K562 (cell line): Measurements from ENCODE around the gene USP14. TPM values are rescaled to one million over a fixed set of nuclear protein-coding genes. Genes with fewer than 3 reads are reported as not detected.

ENCODE experiments used
- ATAC-seq: fragments of 200-7000 bp; cut with Tn5 transposase; 3 replicates; pipeline ENCODE4 v1.9.1; 2020; ENCODE audit warnings: moderate library complexity
- BruUV-seq: library from RNA; stranded (reverse); fragments of 400-500 nt; replicated peaks from 2 replicates; lab custom pipeline; 2021; lab: Mats Ljungman, UMichigan
- CTCF ChIA-PET: fragments of 300-600 bp; formaldehyde crosslinking; extraction: SDS; loops from one replicate; lab custom pipeline; 2021; ENCODE audit warnings: low intra/inter-chr PET ratio; lab: Yijun Ruan, JAX
- POLR2A ChIA-PET: fragments of 300-600, 350-650 bp; sonication (Branson Sonifier 250); formaldehyde crosslinking; extraction: SDS; loops from one replicate; lab custom pipeline; 2021; ENCODE audit warnings: antibody characterized with exemption, inconsistent platforms; lab: Yijun Ruan, JAX
- DNase-seq, 4 experiments: peaks; one replicate each; pipeline versions ENCODE4 v3.0.0 to v3.0.0-alpha.2; 2011 to 2018; ENCODE audit warnings: low spot score in 3 of 4, mixed read lengths in 3 of 4; ENCODE audit errors: extremely low read depth in 1 of 4
- FAIRE-seq: peaks from 2 replicates; lab custom pipeline; 2011; peaks lifted over from hg19 to GRCh38; lab: Jason Lieb, UNC
- H2AFZ ChIP-seq: 2 replicates; pipeline ENCODE4 v1.6.0; 2011; ENCODE audit warnings: low read depth, low read length, control low read depth, inconsistent platforms
- H3K27ac ChIP-seq: fragments of 200-600 bp; 3 replicates; pipeline ENCODE4 v1.8.0; 2011; ENCODE audit warnings: low read depth, mild to moderate bottlenecking, control low read depth, inconsistent platforms, low read length, moderate library complexity, mixed read lengths; ENCODE audit errors: extremely low read depth
- H3K27me3 ChIP-seq, 2 experiments: fragments of 300-600 bp in 1 of 2; 2 replicates in 1 of 2; 3 replicates in 1 of 2; pipeline versions ENCODE4 v1.6.0 to v1.8.0; 2011; ENCODE audit warnings: inconsistent platforms in 2 of 2, low read length in 2 of 2, mild to moderate bottlenecking in 1 of 2, mixed read lengths in 1 of 2, moderate library complexity in 1 of 2; ENCODE audit not compliant: control insufficient read depth in 2 of 2, insufficient read depth in 2 of 2
- H3K36me3 ChIP-seq: fragments of 300-600 bp; 3 replicates; pipeline ENCODE4 v1.8.0; 2011; ENCODE audit warnings: mild to moderate bottlenecking, low read length, inconsistent platforms; ENCODE audit not compliant: control insufficient read depth, insufficient read depth
- H3K4me1 ChIP-seq, 2 experiments: fragments of 200-600 bp in 1 of 2; replicated peaks in 1 of 2; 2 replicates in 1 of 2; 3 replicates in 1 of 2; pipeline versions ENCODE4 v1.5.1 to v1.8.0; 2011; ENCODE audit warnings: inconsistent platforms in 2 of 2, low read length in 2 of 2, mild to moderate bottlenecking in 1 of 2, mixed read lengths in 1 of 2, moderate library complexity in 1 of 2; ENCODE audit not compliant: control insufficient read depth in 2 of 2, insufficient read depth in 2 of 2
- H3K4me2 ChIP-seq: 2 replicates; pipeline ENCODE4 v1.6.1; 2011; ENCODE audit warnings: low read length, control low read depth, inconsistent platforms, mixed read lengths; ENCODE audit not compliant: insufficient read depth
- H3K4me3 ChIP-seq: fragments of 200-600 bp; sonication (generic), shearing (Covaris generic); 2 replicates; pipeline ENCODE4 v1.5.1; 2016; ENCODE audit warnings: control low read depth, inconsistent platforms
- H3K79me2 ChIP-seq: fragments of 200-600 bp; 3 replicates; pipeline ENCODE4 v1.8.0; 2011; ENCODE audit warnings: low read length, inconsistent platforms; ENCODE audit not compliant: control insufficient read depth, insufficient read depth
- H3K9ac ChIP-seq, 2 experiments: 2 replicates each; pipeline versions ENCODE4 v1.6.0 to v1.6.1; 2011; ENCODE audit warnings: low read depth in 2 of 2, low read length in 2 of 2, control low read depth in 1 of 2, inconsistent platforms in 1 of 2, mild to moderate bottlenecking in 1 of 2, mixed read lengths in 1 of 2; ENCODE audit not compliant: insufficient read depth in 1 of 2
- H3K9me1 ChIP-seq: one replicate; pipeline ENCODE4 v1.6.0; 2011; ENCODE audit warnings: inconsistent platforms, mild to moderate bottlenecking, low read length, moderate library complexity; ENCODE audit not compliant: control insufficient read depth, insufficient read depth
- H3K9me3 ChIP-seq: replicated peaks from 2 replicates; pipeline ENCODE4 v1.5.1; 2011; ENCODE audit warnings: low read depth, low read length, inconsistent platforms; ENCODE audit not compliant: control insufficient read depth, insufficient read depth
- H4K20me1 ChIP-seq: replicated peaks from 2 replicates; pipeline ENCODE4 v1.6.1; 2011; ENCODE audit warnings: low read length, inconsistent platforms, mixed read lengths; ENCODE audit not compliant: control insufficient read depth, insufficient read depth
- ATF6 ChIP-seq: sonication (generic); formaldehyde crosslinking; IDR thresholded peaks from 2 replicates; pipeline ENCODE4 v1.4.0; 2020; ENCODE audit warnings: mild to moderate bottlenecking, missing genetic modification reagents
- HBP1 ChIP-seq: fragments of 450-650 bp; formaldehyde crosslinking; IDR thresholded peaks from 2 replicates; pipeline ENCODE4 v1.4.0; 2022; ENCODE audit warnings: missing genetic modification characterization
- HDAC8 ChIP-seq: fragments of 450-650 bp; IDR thresholded peaks from 2 replicates; pipeline ENCODE4 v1.6.1; 2016; ENCODE audit warnings: mild to moderate bottlenecking, missing genetic modification characterization, moderate library complexity, missing compliant biosample characterization
- HDGF ChIP-seq: fragments of 450-650 bp; IDR thresholded peaks from 2 replicates; pipeline ENCODE4 v1.6.1; 2016
- RB1 ChIP-seq: fragments of 450-650 bp; IDR thresholded peaks from 2 replicates; pipeline ENCODE4 v1.6.1; 2017; ENCODE audit warnings: low read depth, mild to moderate bottlenecking
- RBM14 ChIP-seq: fragments of 200-400 bp; formaldehyde crosslinking; IDR thresholded peaks from 2 replicates; pipeline ENCODE4 v1.6.1; 2018; ENCODE audit warnings: low read depth, mild to moderate bottlenecking, low read length, moderate library complexity, borderline replicate concordance; ENCODE audit not compliant: insufficient read depth
- SMARCA4 ChIP-seq: fragments of 450-650 bp; IDR thresholded peaks from 2 replicates; pipeline ENCODE4 v1.6.1; 2016
- TFE3 ChIP-seq: fragments of 450-650 bp; formaldehyde crosslinking; IDR thresholded peaks from 2 replicates; pipeline ENCODE4 v1.4.0; 2020; ENCODE audit warnings: mild to moderate bottlenecking, mixed read lengths
- ZNF224 ChIP-seq: sonication (generic); formaldehyde crosslinking; IDR thresholded peaks from 2 replicates; pipeline ENCODE4 v1.8.0; 2022; ENCODE audit warnings: mild to moderate bottlenecking, missing genetic modification reagents
- ZNF316 ChIP-seq: fragments of 450-650 bp; IDR thresholded peaks from 2 replicates; pipeline ENCODE4 v1.6.1; 2016
- ZNF589 ChIP-seq: fragments of 200-800 bp; sonication (Bioruptor generic); IDR thresholded peaks from 2 replicates; pipeline ENCODE4 v1.6.1; 2016; ENCODE audit warnings: low read depth, missing genetic modification characterization, missing compliant biosample characterization
- WGBS: fragments of 100-300 bp; shearing (Covaris generic); methylation state at CpG from one replicate; pipeline ENCODE4 v1.1.6; 2016; ENCODE audit warnings: low coverage, mixed read lengths; ENCODE audit not compliant: insufficient coverage; ENCODE audit errors: missing lambda C conversion rate; 5-methylcytosine and 5-hydroxymethylcytosine counted together
- in situ Hi-C: fragments of 300-500 bp; cut with MboI; formaldehyde crosslinking; loops from 4 replicates; pipeline ENCODE4 v1.15.0; 2018; ENCODE audit warnings: inconsistent platforms, mixed read lengths
- intact Hi-C: fragments of 100-400 bp; cut with micrococcal nuclease; formaldehyde crosslinking; loops from 2 replicates; pipeline ENCODE4 v1.14.2; 2022
- polyA plus RNA-seq, 8 experiments: library from polyadenylated mRNA; depleted of rRNA in 4 of 8; stranded (reverse) in 5 of 8; unstranded in 3 of 8; fragments of >200 nt; fragmentation: Nextera tagmentation in 2 of 8; fragmentation: Illumina TruSeq in 1 of 8; extraction: Ambion mirVana in 2 of 8; extraction: Trizol in 1 of 8; gene quantifications; 2 replicates each; pipeline versions ENCODE4 v1.2.1 to v1.2.3, GENCODE V29; 2011 to 2014; ENCODE audit warnings: inconsistent platforms in 1 of 8, missing spikeins in 1 of 8
- total RNA-seq, 7 experiments: library from RNA; depleted of rRNA in 6 of 7; stranded (reverse); fragments of >200 nt in 6 of 7; fragmentation: Illumina TruSeq in 2 of 7; extraction: Trizol in 2 of 7; gene quantifications; 2 replicates each; pipeline versions ENCODE4 v1.2.1 to v1.2.3, GENCODE V29; 2011 to 2021; ENCODE audit warnings: low replicate concordance in 1 of 7
- TF ChIP-seq, protein P1 (sequence below): sonication (generic); formaldehyde crosslinking; IDR thresholded peaks from 2 replicates; pipeline ENCODE4 v1.8.0; 2023; ENCODE audit warnings: mild to moderate bottlenecking, missing genetic modification reagents
- TF ChIP-seq, protein P2 (sequence below): fragments of 450-650 bp; formaldehyde crosslinking; IDR thresholded peaks from 2 replicates; pipeline ENCODE4 v1.4.0; 2020; ENCODE audit warnings: mild to moderate bottlenecking

The USP14 gene
- total and polyA plus RNA-seq, 9 of the 15 experiments (the other 6 are each of a cell fraction or from before 2014, with no cell fraction given), result 18.7 to 129 (median 40.3) TPM

- POLR2A ChIA-PET, result interaction anchor here (0.7 to 3.8 kb wide), 5 partner anchors 12 to 550 kb away, joined by 3 to 23 read pairs (median 3); no protein-coding TSS in a partner anchor
- BruUV-seq, result TSS peak; percentile 53
- no peak for TF ChIP-seq RB1
- TF ChIP-seq RBM14, result no peak
- no peak for TF ChIP-seq ATF6 (CRISPR knock-in tag)
- TF ChIP-seq ZNF589 (CRISPR knock-in tag), result no peak
- peak; percentile 54; the same call in 1 of the 2 replicates for TF ChIP-seq ZNF316
- TF ChIP-seq ZNF224 (CRISPR knock-in tag), result 0 out of 2 replicates have a peak, but pooled peaks have one; percentile 10
- 0 out of 2 replicates have a peak, but pooled peaks have one; percentile 24 for TF ChIP-seq SMARCA4
- no peak for TF ChIP-seq HBP1 (CRISPR knock-in tag)
- TF ChIP-seq, protein P1, sequence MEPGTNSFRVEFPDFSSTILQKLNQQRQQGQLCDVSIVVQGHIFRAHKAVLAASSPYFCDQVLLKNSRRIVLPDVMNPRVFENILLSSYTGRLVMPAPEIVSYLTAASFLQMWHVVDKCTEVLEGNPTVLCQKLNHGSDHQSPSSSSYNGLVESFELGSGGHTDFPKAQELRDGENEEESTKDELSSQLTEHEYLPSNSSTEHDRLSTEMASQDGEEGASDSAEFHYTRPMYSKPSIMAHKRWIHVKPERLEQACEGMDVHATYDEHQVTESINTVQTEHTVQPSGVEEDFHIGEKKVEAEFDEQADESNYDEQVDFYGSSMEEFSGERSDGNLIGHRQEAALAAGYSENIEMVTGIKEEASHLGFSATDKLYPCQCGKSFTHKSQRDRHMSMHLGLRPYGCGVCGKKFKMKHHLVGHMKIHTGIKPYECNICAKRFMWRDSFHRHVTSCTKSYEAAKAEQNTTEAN (CRISPR knock-in tag), result no peak
- TF ChIP-seq TFE3 (CRISPR knock-in tag), result no peak
- TF ChIP-seq, protein P2, sequence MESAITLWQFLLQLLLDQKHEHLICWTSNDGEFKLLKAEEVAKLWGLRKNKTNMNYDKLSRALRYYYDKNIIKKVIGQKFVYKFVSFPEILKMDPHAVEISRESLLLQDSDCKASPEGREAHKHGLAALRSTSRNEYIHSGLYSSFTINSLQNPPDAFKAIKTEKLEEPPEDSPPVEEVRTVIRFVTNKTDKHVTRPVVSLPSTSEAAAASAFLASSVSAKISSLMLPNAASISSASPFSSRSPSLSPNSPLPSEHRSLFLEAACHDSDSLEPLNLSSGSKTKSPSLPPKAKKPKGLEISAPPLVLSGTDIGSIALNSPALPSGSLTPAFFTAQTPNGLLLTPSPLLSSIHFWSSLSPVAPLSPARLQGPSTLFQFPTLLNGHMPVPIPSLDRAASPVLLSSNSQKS (CRISPR knock-in tag), result no peak
- no peak for TF ChIP-seq HDAC8 (tag)
- TF ChIP-seq HDGF, result no peak
These were observed 788 bp downstream of the USP14 start for GRCh38 chr18:159037-159652.

More at GRCh38 chr18:159037-159652, 788 bp downstream of the USP14 start:
- in situ Hi-C loops (no loop called here), intact Hi-C loops (loop anchor here (5.0 kb wide), 2 partner anchors 47 to 108 kb away; partner anchors contain the start of gene THOC1)
- H3K27me3 ChIP-seq, result no peaks in the 10 kb centered on the region
- peaks cover 58% of the 10 kb centered on the region for H3K79me2 ChIP-seq
- H3K36me3 ChIP-seq, result peaks cover 37% of the 10 kb centered on the region
- peaks cover 7% of the 10 kb centered on the region; the same call in 1 of the 2 replicates for H4K20me1 ChIP-seq
- H3K4me2 ChIP-seq, result peak overlapping the region; percentile 96
- H3K4me3 ChIP-seq, result peak overlapping the region; percentile 97
- peak overlapping the region; percentile 94 for H3K27ac ChIP-seq
- WGBS, result under 1% methylated on average over 23 of the region's 23 CpGs
- H3K9me3 ChIP-seq, result no peaks in the 10 kb centered on the region
- peak overlapping the region; percentile 69 to 97 for H3K9ac ChIP-seq
- H2AFZ ChIP-seq, result peak overlapping the region; percentile 91
- FAIRE-seq, result peak; percentile 40
- H3K4me1 ChIP-seq, result peaks cover 19 to 25% of the 10 kb centered on the region in 2 experiments; a peak in 4 of 5 replicates
- peak; percentile 22 for ATAC-seq
- peak in 2 of 4 experiments; percentile 27 to 47 for DNase-seq
- H3K9me1 ChIP-seq, result no peaks in the 10 kb centered on the region
- CTCF ChIA-PET, result no interaction called here
